HG03520 (cell line): ENCODE results near the gene BAD.
A peak's percentile ranks its signal among the peaks of the same experiment; 100 is the strongest.

Source experiments
- ATAC-seq: cut with Tn5 transposase; IDR thresholded peaks from one replicate; pipeline ENCODE4 v1.9.1; 2021; ENCODE audit warnings: mild to moderate bottlenecking, moderate library complexity; ENCODE audit not compliant: unreplicated experiment

Gene BAD

DNA sequence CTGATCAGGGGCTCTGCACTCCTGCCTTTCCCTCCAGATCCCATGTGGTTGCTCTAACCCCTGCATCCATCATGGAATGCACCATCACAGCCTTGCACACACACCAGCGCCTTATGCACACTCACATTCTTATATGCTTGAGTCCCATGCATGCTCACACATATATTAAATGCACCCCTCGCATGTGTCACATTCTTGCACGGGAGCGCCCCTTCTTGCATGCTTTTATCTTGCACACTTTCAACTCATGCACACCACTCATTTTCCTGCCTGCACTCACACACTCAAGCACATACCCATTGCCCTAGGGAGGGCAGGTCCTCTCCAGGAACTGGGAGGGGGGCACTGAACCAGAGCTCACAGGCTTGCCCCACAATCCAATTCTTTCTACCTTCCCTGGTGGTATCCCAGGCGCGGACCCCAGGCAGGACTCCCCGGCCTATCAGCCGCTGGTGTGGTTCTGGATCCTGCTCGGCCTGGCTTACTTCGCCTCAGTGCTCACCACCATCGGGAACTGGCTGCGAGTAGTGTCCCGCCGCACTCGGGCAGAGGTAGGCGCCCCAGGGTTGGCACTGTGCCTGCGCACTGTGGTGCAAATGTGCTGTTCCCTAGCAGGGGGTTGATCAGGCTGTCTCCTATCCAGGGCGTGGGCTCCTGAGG is 13.4 kb upstream of the BAD start:
- ATAC-seq, result no peak

DNA sequence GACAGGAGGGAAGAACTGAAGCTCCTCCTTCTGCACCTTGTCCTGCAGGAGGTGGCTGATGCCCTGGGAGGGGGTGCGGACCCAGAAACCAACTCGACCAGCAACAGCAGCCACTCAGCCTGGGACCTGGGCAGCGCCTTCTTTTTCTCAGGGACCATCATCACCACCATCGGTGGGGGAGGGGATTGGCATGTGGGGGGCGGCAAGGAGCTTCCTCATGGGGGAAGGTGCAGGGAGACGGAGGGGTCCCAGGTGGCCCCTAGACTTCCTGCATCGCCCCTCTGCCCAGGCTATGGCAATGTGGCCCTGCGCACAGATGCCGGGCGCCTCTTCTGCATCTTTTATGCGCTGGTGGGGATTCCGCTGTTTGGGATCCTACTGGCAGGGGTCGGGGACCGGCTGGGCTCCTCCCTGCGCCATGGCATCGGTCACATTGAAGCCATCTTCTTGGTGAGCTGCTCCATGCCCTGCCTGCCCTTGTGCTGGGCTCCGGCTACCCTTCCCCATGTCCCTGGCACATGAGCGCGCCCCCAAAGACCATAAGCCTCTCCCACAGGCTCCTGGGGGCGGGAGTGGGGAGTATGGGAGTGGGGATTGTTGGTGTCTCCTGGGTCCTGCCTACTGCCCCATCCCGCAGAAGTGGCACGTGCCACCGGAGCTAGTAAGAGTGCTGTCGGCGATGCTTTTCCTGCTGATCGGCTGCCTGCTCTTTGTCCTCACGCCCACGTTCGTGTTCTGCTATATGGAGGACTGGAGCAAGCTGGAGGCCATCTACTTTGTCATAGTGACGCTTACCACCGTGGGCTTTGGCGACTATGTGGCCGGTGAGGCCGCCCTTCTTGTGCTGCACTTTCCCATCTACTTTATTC is 12.6 kb upstream of the BAD start:
- no peak for ATAC-seq

DNA sequence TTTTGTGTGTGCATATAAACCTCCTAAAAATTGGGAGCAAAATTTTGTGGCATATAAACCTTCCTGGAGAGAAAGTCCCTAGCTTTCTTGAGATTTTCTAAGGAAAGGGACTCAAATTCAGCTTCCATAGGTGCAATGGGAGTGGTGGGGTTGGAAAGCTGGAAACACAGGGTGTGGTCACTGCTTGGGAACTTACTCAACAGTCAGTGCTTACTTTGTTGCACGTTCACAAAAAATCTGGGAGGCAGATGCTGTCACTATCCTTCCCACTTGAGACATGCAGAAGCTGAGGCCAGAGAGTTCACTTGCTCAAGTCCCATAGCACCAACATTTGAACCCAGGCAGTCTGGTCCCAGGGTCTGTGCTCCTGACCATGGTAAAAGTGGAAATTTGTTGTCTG is 11.8 kb upstream of the BAD start:
- no peak for ATAC-seq

DNA sequence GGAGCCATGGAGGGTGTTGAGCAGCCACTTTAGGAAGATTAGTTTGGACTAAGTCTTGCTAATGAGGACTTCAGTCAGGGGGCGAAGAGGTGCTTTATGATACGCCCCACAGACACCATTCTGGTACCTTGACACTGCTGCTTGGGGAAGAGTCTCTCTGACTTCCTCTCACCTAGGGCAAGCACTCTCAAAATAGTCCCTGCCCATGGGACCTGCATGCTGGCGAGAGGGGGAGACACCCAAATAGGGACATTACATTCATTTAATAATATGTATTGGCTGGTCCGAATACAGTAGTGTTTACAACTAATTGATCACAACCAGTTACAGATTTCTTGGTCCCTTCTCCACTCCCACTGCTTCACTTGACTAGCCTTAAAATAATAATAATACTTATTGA is 11.3 kb upstream of the BAD start:
- no peak for ATAC-seq

DNA sequence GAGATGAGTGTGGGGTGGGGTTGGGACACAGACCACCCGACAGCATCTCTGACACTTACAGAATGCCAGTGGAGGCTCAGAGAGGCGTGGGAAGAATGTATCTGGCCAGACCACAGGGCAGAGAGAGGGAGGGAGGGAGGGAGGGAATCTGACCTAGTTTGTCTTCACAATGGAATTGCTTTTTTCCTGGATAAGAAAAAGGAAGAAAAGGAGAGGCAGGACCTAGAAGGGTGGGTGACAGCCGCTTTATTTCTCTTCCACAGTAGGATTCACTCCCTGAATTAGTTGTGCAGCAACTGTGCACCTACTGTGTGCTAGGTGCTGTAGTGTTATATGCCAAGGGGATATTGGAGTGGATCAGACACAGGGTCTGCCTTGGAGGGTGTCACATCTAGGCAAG is 10.3 kb upstream of the BAD start:
- no peak for ATAC-seq

DNA sequence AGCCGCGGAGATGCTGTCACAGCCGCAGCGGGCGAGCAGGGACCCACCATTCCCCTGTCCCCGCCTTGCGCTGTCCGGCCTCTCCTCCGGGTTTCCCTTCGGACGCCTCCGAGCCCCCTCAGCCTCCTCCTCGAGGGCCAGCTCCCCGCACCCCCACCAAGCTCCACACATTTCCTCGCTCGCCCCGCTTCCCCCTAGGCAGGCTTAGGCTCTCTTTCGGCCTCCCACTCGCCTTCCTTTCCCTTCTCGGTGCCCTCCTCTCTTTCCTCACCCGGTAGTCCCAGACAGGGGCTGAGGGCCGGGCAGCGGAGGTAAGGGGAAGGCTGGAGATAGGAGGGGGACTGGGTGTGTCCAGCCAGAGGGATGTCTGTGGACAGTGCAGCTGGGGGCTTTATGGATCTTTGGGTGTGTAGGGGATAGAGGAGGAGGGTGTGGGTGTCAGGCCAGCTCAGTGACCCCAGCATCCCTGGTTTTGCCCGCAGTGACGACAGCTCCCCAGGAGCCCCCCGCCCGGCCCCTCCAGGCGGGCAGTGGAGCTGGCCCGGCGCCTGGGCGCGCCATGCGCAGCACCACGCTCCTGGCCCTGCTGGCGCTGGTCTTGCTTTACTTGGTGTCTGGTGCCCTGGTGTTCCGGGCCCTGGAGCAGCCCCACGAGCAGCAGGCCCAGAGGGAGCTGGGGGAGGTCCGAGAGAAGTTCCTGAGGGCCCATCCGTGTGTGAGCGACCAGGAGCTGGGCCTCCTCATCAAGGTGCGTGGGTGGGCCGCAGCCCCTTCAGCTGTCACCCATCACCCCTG is 8.2 kb upstream of the BAD start:
- ATAC-seq, result no peak

DNA sequence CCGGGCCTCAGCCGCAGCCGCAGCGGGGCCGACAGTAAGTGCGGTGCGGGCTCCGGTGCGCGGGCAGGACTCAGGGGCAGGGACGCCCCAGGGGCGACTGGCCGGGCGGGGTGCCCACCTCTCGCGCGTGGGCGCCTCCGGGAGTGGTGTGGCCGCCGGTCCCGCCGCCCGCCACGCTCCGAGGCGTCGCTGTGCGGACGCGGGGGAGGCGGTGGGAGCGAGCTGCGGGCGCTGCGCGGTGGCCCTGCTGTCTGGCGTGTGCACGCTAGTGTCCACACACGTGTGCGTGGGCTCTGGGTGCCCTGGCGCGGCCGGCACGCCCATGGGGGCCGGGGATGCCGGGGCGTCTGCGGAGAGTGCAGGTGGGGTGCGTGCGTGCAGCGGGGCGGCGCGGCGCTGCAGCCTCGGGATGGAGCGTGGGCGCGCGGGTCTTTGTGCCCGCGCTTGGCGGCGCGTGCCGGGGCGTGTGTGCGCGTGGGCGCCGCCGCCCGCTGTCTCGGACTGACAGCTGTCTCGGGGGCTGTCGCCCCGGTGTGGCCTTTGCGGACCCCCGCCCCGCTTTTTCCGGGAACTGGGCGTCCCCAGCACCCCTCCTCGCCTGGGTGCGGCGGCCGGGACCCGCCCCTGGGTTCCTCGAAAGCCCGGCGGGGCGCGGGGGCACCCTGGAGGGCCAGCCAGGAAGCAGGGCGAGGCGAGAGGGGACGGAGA is 7.4 kb upstream of the BAD start:
- ATAC-seq, result no peak

DNA sequence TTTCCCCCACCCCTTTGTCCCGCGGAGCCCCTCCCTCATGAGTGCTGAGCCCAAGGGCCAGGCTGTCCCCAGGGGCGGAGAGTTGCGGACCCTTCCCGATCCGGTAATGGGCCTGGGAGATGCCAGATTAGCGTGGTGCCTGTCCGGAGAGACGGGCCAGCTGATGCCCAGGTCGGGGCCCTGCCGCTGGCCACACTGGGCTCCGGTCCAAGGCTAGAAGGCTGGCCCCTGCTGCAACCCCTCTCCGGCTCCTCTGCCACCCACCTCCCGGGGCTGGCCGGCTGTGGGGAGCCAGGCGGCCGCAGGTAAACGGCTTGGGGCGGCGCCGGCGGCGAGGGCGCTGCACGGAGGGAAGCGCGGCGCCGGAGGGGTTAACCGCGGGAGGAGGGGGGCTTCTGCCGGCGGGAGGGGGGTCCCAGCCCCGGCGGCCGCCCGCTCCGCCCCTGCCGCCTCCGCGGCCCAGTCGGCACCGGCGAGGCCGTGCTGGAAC is 6.8 kb upstream of the BAD start, which contains the start of gene KCNK4:
Gene KCNK4, plus strand, starts transcription at position 41 of the 490 bp plus-strand sequence. CDS start 1,717 bp downstream, outside the sequence.
- no peak for ATAC-seq

DNA sequence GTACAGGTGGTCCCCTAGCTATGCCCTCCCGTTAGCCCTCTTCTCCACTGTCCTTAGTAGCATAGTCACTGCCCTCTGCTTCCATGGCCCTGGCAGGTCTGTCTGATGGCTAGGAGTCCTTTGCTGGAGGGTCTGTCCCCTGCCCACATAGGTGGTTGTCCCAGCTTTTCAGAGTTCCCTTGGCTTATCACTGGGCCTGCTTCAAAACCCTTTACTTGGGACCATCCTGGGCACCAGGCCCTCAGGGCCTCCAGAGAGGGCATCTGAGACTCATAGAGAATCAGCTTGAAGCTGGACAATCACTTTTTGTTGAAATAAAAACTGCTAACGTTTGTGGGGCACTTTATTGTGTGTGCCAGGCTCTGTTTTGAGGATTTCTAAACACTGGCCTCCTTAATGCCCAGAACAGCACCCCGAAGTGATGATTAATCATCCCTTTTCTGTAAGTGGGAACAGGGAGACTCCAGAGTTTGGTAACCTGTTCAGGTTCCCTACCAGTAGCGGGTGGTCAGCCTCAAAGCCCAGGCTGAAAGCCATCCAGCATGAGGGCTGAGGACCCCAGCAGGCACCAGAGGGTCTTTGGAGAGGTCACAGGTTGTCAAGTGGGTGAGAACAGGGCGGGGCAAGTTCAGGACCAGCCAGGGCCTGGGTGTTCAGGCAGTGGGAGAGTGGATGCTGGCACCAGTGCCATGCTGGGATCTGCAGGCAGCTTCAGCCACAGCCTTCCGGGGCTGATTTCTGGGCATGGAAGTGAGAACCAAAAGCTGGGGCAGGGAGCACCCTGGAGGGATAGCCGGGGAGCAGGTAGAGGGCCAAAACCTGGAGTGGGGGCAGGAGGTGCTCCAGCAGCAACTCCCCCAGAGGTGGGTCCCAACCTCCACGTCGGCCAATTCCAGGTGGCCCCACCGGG is 6.1 kb upstream of the BAD start:
- ATAC-seq, result no peak

DNA sequence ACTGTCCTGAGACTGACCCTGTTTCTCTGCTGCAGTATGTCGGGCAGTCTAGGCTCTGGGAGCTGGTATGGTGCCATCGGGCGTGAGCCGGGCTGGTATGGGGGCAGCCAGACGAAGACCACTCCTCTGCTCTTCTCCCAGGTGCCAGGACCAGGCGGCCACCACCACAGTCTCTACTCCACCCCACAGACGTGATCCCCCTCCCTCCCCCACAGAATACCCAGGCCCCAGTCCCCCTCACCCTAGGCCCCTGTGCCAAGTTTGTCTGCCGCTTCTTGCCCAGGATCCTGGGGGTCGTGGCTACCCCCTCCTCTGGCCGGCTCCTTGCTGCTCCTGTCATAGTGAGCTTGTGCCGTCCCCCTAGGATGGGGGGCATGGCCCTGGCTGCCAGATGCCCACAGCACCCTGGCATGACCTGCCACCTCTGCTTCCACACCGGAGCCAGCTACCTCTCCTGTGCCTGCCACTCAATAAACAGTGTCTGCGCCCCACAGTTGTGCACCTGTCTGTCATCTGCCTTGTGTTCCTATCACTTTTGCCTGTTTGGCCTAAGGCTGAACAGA is 4.6 kb upstream of the BAD start:
- no peak for ATAC-seq

DNA sequence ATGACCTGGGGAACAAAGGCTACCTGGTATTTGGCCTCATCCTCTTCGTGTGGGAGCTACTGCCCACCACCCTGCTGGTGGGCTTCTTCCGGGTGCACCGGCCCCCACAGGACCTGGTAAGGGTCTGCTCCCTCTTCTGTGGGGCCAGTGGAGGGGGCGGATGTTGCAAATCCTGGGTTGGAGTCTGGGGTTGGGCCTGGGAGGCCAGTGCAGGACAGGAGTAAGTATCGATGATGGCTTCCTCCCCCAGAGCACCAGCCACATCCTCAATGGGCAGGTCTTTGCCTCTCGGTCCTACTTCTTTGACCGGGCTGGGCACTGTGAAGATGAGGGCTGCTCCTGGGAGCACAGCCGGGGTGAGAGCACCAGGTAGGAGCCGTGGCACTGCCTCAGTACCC is 3.9 kb upstream of the BAD start:
- ATAC-seq, result no peak

DNA sequence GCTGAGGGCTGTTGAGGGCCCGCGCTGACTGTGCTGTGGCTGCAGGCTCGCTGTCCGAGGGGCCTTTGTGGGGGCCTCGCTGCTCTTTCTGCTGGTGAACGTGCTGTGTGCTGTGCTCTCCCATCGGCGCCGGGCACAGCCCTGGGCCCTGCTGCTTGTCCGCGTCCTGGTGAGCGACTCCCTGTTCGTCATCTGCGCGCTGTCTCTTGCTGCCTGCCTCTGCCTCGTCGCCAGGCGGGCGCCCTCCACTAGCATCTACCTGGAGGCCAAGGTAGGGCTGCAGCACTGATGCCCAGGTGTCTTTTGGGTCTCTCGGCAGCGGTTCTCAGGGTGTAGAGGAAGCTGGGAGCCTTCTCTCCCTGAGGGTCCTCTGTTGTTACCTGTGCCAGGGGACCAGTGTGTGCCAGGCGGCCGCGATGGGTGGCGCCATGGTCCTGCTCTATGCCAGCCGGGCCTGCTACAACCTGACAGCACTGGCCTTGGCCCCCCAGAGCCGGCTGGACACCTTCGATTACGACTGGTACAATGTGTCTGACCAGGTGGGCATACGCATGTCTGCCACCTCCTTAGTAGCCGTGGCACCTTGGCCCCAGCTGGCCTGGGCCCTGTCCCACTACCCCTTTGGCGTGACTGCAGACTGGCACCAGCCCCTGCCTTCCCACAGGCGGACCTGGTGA is 3.3 kb upstream of the BAD start:
- no peak for ATAC-seq

DNA sequence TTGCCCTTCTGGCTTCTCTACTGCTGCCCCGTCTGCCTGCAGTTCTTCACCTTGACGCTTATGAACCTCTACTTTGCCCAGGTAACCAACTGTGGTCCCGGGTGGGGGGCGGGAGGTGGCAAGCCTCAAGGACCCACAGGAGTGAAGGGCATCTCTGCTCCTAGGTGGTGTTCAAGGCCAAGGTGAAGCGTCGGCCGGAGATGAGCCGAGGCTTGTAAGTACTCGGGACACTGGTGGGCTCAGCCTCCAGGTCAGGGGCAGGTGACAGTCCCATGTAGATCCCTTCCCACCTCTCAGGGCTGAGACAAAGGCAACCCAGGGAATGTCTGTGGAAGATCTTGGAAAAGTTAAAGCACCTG is 2.3 kb upstream of the BAD start:
- ATAC-seq, result no peak

DNA sequence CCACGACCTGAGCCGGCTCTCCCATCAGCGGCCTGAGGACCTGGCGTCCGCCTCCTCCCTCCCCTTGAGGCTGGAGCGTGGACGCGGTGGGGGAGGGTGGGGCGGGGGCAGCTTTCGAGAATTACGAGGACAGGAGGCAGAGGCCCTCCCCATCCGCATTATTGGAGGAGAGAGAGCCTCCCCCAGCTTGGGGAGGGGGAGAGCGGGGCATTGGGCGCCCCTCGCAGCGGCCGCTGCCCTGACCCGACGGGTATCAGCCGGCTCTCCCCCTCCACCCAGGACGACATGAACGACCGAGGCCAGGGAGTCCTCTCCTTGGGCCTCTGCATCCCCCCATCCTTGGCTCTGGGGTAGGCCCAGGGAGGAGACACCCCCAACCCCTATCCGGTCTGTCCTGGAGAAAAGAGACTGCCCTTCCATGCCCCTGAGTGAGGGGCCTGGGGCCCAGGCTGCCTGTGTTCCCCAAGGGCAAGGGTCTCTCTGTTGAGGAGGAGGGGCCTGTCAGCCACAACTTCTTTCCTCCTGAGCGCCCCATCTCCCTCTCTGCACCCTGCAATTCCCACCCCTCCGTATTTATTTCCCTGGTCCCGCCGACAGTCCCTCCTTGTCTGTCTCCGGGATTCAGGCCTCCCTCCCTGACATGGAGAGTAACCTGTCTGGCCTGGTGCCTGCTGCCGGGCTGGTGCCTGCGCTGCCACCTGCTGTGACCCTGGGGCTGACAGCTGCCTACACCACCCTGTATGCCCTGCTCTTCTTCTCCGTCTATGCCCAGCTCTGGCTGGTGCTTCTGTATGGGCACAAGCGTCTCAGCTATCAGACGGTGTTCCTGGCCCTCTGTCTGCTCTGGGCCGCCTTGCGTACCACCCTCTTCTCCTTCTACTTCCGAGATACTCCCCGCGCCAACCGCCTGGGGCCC is 1.7 kb upstream of the BAD start:
- ATAC-seq, result no peak

DNA sequence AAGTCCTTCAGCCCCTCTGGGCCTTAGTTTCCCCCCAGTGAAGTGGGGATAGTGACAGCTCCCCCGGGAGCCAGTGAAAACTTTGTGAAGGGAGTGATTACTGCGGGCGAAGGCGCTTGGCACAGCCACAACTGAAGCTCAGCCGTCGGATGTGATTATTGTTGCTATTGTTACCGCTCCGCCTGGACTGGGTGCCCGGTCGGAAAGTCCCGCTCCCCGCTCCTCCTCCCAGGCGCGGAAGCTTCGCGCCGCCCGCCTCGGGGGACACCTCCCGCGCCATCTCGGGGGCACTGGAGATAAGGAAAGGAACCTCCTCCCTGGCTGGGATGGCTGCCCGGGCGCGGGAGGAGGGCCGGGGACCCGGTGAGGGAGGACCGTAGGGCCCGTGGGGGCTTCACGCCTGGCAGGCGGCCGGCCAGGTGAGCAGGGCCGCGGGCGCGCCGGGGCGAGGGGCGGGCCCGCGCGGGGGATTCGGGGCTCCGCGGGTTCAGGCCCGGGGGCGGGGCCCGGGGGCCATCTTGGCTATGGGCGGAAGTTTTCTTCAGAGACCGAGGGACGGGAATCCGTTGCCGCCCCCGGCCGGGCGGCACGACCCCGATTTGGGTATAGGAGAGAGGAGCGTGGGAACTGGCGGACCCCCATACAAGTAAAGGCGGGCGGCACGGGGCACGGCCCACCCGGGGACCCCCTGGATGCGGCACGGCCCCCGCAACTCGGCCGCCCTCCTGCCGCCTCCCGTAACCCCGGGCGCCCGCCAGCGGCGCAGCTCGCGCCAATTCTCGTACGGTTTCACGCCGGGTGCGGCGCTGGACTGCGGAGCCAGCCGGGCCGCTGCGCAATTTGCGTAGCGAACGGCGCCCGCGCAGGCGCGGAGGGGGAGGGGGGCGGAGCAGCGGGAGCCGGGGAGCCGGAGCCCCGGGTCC is 758 bp upstream of the BAD start, which contains the start of gene GPR137:
Gene GPR137, plus strand, starts transcription at position 887 of the 923 bp plus-strand sequence. CDS start 677 bp downstream, outside the sequence.
- ATAC-seq, result peak; percentile 54

DNA sequence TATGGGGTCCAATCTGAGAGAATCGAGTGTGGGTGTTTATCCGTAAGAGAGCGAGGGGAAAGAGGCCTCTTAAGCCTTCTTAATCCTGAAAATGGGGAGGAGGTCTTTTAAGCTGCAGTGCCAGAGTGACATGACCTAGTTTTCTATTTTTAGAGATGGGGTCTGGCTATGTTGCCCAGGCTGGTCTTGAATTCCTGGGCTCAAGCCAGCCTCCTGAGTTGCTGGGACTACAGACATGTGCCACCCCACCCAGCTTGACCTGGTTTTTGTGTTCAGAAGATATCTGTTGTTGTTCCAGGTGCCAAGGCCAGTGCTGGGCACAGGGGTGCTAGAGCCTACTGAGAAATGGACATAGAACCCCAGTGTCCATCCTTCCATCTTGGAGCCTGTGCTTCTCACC is 1.4 kb downstream of the BAD start:
- ATAC-seq, result no peak
